Measurements from ENCODE around the gene RNF166. TPM values are rescaled to one million over a fixed set of nuclear protein-coding genes. Genes with fewer than 3 reads are reported as not detected.

The RNF166 gene
- total RNA-seq, 2 experiments from 2014 or later: 80.7 to 82.4 TPM

DNA sequence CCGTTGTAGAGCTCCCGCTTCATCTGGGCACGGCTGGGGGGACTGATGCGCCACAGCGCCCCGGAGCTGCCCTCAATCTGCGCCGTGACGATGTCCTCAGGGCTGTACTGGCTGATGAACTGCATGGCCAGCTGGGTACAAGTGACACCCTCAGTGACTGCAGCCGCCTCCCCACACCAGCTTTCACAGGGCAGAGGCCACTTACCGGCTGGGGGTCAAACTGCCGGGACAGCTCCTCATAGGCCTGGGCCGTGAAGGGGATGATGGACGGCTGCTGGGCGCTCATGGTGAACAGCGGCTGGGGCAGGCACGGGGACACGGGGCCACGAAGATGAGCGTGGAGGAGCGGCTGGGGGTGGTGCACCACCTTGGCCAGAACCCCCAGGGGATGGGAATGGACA is 10.4 kb upstream of the RNF166 start:
- POLR2A ChIA-PET: interaction anchor here (0.9 to 1.0 kb wide), 3 partner anchors 10 to 65 kb away, joined by 3 to 7 read pairs (median 3); partner anchors contain the start of genes CTU2 and RNF166
- H3K27ac Mint-ChIP-seq: no peak overlapping the region

DNA sequence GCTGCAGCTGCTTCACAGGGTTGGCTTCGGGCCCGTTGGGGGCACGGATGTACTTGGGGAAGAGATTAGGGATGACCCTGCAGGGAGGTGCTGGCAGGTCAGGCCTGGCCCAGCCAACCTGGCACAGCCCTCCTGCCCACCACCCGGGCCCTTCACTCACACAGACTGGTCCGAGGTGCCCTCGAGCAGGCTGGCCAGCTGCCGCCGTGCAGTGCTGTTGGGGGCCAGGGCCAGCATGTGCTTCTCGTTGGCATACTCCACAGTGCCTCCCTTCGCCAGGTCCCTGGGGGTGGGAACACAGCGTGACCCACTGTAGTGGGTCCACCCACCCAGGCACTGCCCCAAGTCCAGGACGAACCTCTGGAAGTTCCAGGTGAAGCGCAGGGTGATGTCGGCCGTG is 10.0 kb upstream of the RNF166 start:
- Mint-ChIP-seq H3K27me3 (no peaks in the 10 kb centered on the region), H3K27ac (no peak overlapping the region), H3K9me3 (no peaks in the 10 kb centered on the region), H3K4me1 (ENCODE audit: low read depth) (no peaks in the 10 kb centered on the region), H3K4me3 (no peak overlapping the region), H3K36me3 (ENCODE audit: low read depth) (peaks cover 27% of the 10 kb centered on the region)
- POLR2A ChIA-PET: interaction anchor here (0.9 to 1.0 kb wide), 3 partner anchors 10 to 65 kb away, joined by 3 to 7 read pairs (median 3); partner anchors contain the start of genes CTU2 and RNF166
- CTCF ChIA-PET: no interaction called here
- TF ChIP-seq, protein P1, sequence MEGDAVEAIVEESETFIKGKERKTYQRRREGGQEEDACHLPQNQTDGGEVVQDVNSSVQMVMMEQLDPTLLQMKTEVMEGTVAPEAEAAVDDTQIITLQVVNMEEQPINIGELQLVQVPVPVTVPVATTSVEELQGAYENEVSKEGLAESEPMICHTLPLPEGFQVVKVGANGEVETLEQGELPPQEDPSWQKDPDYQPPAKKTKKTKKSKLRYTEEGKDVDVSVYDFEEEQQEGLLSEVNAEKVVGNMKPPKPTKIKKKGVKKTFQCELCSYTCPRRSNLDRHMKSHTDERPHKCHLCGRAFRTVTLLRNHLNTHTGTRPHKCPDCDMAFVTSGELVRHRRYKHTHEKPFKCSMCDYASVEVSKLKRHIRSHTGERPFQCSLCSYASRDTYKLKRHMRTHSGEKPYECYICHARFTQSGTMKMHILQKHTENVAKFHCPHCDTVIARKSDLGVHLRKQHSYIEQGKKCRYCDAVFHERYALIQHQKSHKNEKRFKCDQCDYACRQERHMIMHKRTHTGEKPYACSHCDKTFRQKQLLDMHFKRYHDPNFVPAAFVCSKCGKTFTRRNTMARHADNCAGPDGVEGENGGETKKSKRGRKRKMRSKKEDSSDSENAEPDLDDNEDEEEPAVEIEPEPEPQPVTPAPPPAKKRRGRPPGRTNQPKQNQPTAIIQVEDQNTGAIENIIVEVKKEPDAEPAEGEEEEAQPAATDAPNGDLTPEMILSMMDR (IDR thresholded peaks at IDR 0.05): no peak
- ATAC-seq: no peak
- no peak for DNase-seq
- intact Hi-C loops (cut with micrococcal nuclease): no loop called here

More for the DNA sequence above, 10.4 kb upstream of the RNF166 start:
- CTCF ChIA-PET: interaction anchor here (0.6 kb wide), 1 partner anchor 9 kb away, joined by 5 read pairs; no protein-coding TSS in a partner anchor
- Mint-ChIP-seq H3K4me1 (ENCODE audit: low read depth) (no peaks in the 10 kb centered on the region), H3K9me3 (no peaks in the 10 kb centered on the region), H3K27me3 (no peaks in the 10 kb centered on the region), H3K36me3 (ENCODE audit: low read depth) (peaks cover 27% of the 10 kb centered on the region), H3K4me3 (no peak overlapping the region)
- ATAC-seq: no peak
- TF ChIP-seq, protein P1 (IDR thresholded peaks at IDR 0.05): no peak
- no peak for DNase-seq
- intact Hi-C loops (cut with micrococcal nuclease): no loop called here

DNA sequence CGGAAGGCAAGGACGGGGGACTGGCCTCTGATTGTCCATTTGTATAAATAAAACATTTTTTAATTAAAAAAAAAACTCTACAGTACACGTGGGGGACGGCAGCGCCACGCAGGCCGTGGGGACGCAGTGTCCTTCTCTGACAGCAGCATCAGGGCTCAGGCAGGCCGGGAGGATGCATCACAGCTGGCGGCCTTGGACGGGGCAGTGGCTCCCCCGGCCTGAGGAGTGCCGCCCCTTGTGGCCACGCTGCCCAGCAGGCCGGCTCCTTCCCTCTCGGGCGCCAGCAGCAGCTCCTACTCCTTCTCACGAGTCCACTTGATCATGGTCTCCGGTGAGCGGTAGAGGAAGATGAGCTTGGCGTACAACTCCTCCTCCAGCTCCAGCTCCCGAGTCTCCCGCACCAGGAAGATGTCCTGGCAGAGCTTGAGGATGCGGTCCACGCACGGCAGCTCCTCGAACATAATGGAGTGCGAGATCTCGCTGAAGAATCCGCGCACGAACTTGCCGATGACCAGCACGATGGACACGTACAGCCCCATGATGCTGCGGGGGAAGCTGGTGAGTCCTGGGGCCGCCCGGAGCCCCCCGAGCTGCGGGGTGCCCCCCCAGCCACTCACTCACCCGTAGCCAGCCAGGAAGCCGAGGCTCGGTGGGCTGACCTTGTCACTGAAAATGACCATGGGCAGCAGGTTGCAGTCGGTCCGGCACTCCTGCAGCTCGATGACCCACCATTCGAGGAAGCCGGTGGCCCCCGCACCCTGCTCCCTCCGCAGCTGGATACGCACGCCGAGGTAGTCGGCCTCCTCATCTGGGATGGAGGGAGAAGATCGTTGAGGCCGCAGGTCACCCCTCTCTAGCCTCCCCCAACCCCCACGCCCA is 9.3 kb upstream of the RNF166 start:
- no peaks in the 10 kb centered on the region for H3K4me1 Mint-ChIP-seq (ENCODE audit: low read depth)
- intact Hi-C loops (cut with micrococcal nuclease): no loop called here
- no peaks in the 10 kb centered on the region for H3K27me3 Mint-ChIP-seq
- no peak for ATAC-seq
- ChIA-PET CTCF (no interaction called here), POLR2A (interaction anchor here (0.9 to 1.2 kb wide), 4 partner anchors 9 to 97 kb away, joined by 3 to 7 read pairs (median 4); partner anchors contain the start of genes CTU2 and RNF166)
- peaks cover 25% of the 10 kb centered on the region for H3K36me3 Mint-ChIP-seq (ENCODE audit: low read depth)
- DNase-seq: no peak
- TF ChIP-seq, protein P1 (IDR thresholded peaks at IDR 0.05): no peak
- no peak overlapping the region for H3K27ac Mint-ChIP-seq
- H3K9me3 Mint-ChIP-seq: no peaks in the 10 kb centered on the region
- no peak overlapping the region for H3K4me3 Mint-ChIP-seq

DNA sequence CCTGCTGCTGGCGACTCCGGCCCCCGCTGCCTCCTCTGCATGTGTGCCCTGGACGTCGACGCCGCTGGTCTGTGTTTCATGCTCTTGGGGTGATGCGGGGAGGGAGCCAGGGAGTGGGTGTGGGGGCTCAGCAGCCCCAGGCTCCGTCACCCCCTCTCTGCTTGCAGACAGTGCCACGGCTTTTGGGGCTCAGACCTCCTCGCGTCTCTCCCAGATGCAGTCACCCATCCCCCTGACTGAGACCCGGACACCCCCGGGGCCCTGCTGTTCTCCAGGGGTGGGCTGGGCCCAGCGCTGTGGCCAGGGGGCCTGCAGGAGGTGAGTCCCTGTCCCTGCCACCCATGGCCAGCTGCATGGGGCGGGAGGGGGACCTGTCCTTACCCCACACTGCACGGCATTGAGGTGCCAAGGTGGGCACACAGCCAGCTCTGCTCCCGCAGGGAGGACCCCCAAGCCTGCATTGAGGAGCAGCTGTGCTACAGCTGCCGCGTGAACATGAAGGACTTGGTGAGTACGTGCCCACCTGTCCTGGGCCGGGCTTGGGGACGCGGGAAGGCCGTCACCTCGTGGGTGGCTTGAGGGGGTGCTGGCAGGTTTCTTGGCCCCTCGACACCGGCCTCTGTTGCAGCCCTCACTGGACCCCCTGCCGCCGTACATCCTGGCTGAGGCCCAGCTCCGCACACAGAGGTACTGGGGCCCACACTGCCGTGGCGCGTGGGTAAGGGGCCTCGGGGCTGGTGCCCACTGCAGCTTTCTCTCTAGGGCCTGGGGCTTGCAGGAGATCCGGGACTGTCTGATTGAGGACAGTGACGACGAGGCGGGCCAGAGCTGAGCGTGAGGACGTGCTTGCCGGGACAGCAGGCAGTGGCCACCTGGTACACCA is 8.5 kb upstream of the RNF166 start:
- DNase-seq (no peak), ATAC-seq (no peak)
- H3K27me3 Mint-ChIP-seq: no peaks in the 10 kb centered on the region
- H3K36me3 Mint-ChIP-seq (ENCODE audit: low read depth): peaks cover 22% of the 10 kb centered on the region
- no peak overlapping the region for H3K4me3 Mint-ChIP-seq
- no peaks in the 10 kb centered on the region for H3K4me1 Mint-ChIP-seq (ENCODE audit: low read depth)
- H3K9me3 Mint-ChIP-seq: no peaks in the 10 kb centered on the region
- ChIA-PET POLR2A (interaction anchor here (1.1 to 1.2 kb wide), 2 partner anchors 8 to 98 kb away, joined by 3 to 5 read pairs; partner anchors contain the start of genes CTU2 and RNF166), CTCF (no interaction called here)
- intact Hi-C loops (cut with micrococcal nuclease): no loop called here
- TF ChIP-seq, protein P1 (IDR thresholded peaks at IDR 0.05): no peak
- H3K27ac Mint-ChIP-seq: no peak overlapping the region
